Brain microvascular endothelial cell (primary cell): Measurements from ENCODE around the gene STX4.
A peak's percentile ranks its signal among the peaks of the same experiment; 100 is the strongest.

Source experiments
- DNase-seq: peaks from one replicate; pipeline ENCODE4 v3.0.0-alpha.2; 2020
- H3K27ac ChIP-seq: fragments of 250-450 bp; sonication (Bioruptor Pico); 2 replicates; pipeline ENCODE4 v1.5.1; 2020; ENCODE audit warnings: mild to moderate bottlenecking, moderate library complexity
- H3K27me3 ChIP-seq: fragments of 250-450 bp; sonication (Bioruptor Pico); replicated peaks from 2 replicates; pipeline ENCODE4 v1.5.1; 2020; ENCODE audit warnings: mild to moderate bottlenecking
- H3K36me3 ChIP-seq: fragments of 250-450 bp; sonication (Bioruptor Pico); replicated peaks from 2 replicates; pipeline ENCODE4 v1.5.1; 2020; ENCODE audit warnings: mild to moderate bottlenecking
- H3K4me3 ChIP-seq: 2 replicates; pipeline ENCODE4 v1.5.1; 2011; ENCODE audit warnings: low read depth, mild to moderate bottlenecking, control low read depth, low read length, moderate library complexity
- CTCF ChIP-seq: IDR thresholded peaks from 2 replicates; pipeline ENCODE4 v1.5.1; 2011; ENCODE audit warnings: low read depth, mild to moderate bottlenecking, moderate library complexity, low read length, control low read depth, inconsistent platforms; ENCODE audit errors: missing control alignments
- in situ Hi-C: cut with HindIII; loops from 2 replicates; pipeline ENCODE4 v1.10.0; 2017; ENCODE audit warnings: low sequenced_read_pairs, low pct_ligation_motif_present

The STX4 gene

GRCh38 chr16:31067342-31067741 lies 34.0 kb downstream of the STX4 start:
- TF ChIP-seq CTCF, result no peak
- DNase-seq, result no peak
- H3K4me3 ChIP-seq, result no peak overlapping the region
- no peaks in the 10 kb centered on the region for H3K27me3 ChIP-seq
- no peak overlapping the region for H3K27ac ChIP-seq
- in situ Hi-C loops, result no loop called here
- peaks cover 9% of the 10 kb centered on the region for H3K36me3 ChIP-seq

GRCh38 chr16:31071861-31072260 lies 38.5 kb downstream of the STX4 start:
- Histone ChIP-seq H3K36me3 (no peaks in the 10 kb centered on the region), H3K4me3 (peak overlapping the region; percentile 98), H3K27ac (peak overlapping the region; percentile 93), H3K27me3 (no peaks in the 10 kb centered on the region)
- DNase-seq, result peak; percentile 18
- in situ Hi-C loops, result no loop called here
- TF ChIP-seq CTCF, result no peak

- H3K36me3 ChIP-seq, result peaks cover 3% of the 10 kb centered on the region
- H3K27me3 ChIP-seq, result no peaks in the 10 kb centered on the region
- in situ Hi-C loops, result no loop called here
- peak overlapping the region; percentile 98 for H3K4me3 ChIP-seq
- DNase-seq, result peak; percentile 52
- peak; percentile 14 for TF ChIP-seq CTCF
- peak overlapping the region; percentile 93 for H3K27ac ChIP-seq
These were observed 39.3 kb downstream of the STX4 start for GRCh38 chr16:31072540-31073141.

GRCh38 chr16:31073142-31073969 lies 40.0 kb downstream of the STX4 start:
- DNase-seq, result peak; percentile 89
- H3K27me3 ChIP-seq, result no peaks in the 10 kb centered on the region
- in situ Hi-C loops, result no loop called here
- no peak for TF ChIP-seq CTCF
- peaks cover 8% of the 10 kb centered on the region for H3K36me3 ChIP-seq
- H3K27ac ChIP-seq, result peak overlapping the region; percentile 93
- peak overlapping the region; percentile 98 for H3K4me3 ChIP-seq

GRCh38 chr16:31073970-31074813 lies 40.8 kb downstream of the STX4 start, which contains the start of the genes ZNF646 and ZNF668:
TSS of gene ZNF646 (plus strand) at chr16:31074422. CDS start at chr16:31076325, 1,903 bp downstream.
TSS of gene ZNF668 (minus strand) at chr16:31074240. CDS start at chr16:31064459, 9,781 bp downstream.
- Histone ChIP-seq H3K4me3 (peak within 1 kb of the TSS; percentile 98), H3K27ac (peak within 1 kb of the TSS; percentile 93), H3K36me3 (peaks cover 17% of the 10 kb centered on the region), H3K27me3 (no peaks in the 10 kb centered on the region)
- TF ChIP-seq CTCF, result no peak
- peak; percentile 99 for DNase-seq
- in situ Hi-C loops, result no loop called here
